GM12872 (cell line): ENCODE measurements around the gene ABL2.

ENCODE experiments used
- CTCF ChIP-seq: IDR thresholded peaks from 3 replicates; pipeline ENCODE4 v1.5.1; 2011; ENCODE audit warnings: low read depth, mild to moderate bottlenecking, low read length, moderate library complexity; ENCODE audit not compliant: insufficient read depth

The ABL2 gene

GRCh38 chr1:179104611-179105250, 124.7 kb downstream of the ABL2 start:
- no peak for TF ChIP-seq CTCF

GRCh38 chr1:179103999-179104398, 125.5 kb downstream of the ABL2 start:
- no peak for TF ChIP-seq CTCF

GRCh38 chr1:179101566-179101965, 127.9 kb downstream of the ABL2 start:
- no peak for TF ChIP-seq CTCF

- no peak for TF ChIP-seq CTCF
These were observed 129.6 kb downstream of the ABL2 start for GRCh38 chr1:179099891-179100290.

- TF ChIP-seq CTCF = no peak
These were observed 133.6 kb downstream of the ABL2 start for GRCh38 chr1:179095924-179096323.

- TF ChIP-seq CTCF = no peak
These were observed 134.1 kb downstream of the ABL2 start for GRCh38 chr1:179095377-179095776.

- TF ChIP-seq CTCF = no peak
These were observed 134.7 kb downstream of the ABL2 start for GRCh38 chr1:179094818-179095217.
